DOHH2 (cell line): ENCODE data around the gene DKK3.

Experiments used
- H3F3A ChIP-seq: fragments of 200-600 bp; sonication (generic), shearing (Covaris generic); 2 replicates; pipeline ENCODE4 v1.6.0; 2016; ENCODE audit warnings: antibody characterized with exemption, mild to moderate bottlenecking; ENCODE audit not compliant: control insufficient read depth, insufficient read depth
- H3K27ac ChIP-seq: fragments of 200-600 bp; sonication (generic); 2 replicates; pipeline ENCODE4 v1.5.1; 2014; ENCODE audit warnings: low read depth, mild to moderate bottlenecking, low read length, moderate library complexity
- H3K27me3 ChIP-seq: fragments of 200-600 bp; sonication (generic); 2 replicates; pipeline ENCODE4 v1.6.1; 2014; ENCODE audit warnings: mild to moderate bottlenecking, low read length, mixed read lengths; ENCODE audit not compliant: control insufficient read depth
- H3K36me3 ChIP-seq: fragments of 200-600 bp; sonication (generic); 2 replicates; pipeline ENCODE4 v1.6.1; 2014; ENCODE audit warnings: mild to moderate bottlenecking, low read length, moderate library complexity, mixed read lengths; ENCODE audit not compliant: control insufficient read depth
- H3K4me1 ChIP-seq: fragments of 200-600 bp; sonication (generic); 2 replicates; pipeline ENCODE4 v1.6.1; 2014; ENCODE audit warnings: mild to moderate bottlenecking, low read length, mixed read lengths; ENCODE audit not compliant: control insufficient read depth
- H3K4me2 ChIP-seq: fragments of 200-600 bp; sonication (generic); 2 replicates; pipeline ENCODE4 v1.6.0; 2014; ENCODE audit warnings: mild to moderate bottlenecking, low read length, moderate library complexity
- H3K4me3 ChIP-seq: fragments of 200-600 bp; sonication (generic); 2 replicates; pipeline ENCODE4 v1.5.1; 2014; ENCODE audit warnings: mild to moderate bottlenecking, low read length, mixed read lengths
- H3K79me2 ChIP-seq: fragments of 200-600 bp; sonication (generic); 2 replicates; pipeline ENCODE4 v1.6.1; 2014; ENCODE audit warnings: mild to moderate bottlenecking, low read length, mixed read lengths; ENCODE audit not compliant: control insufficient read depth
- H3K9me2 ChIP-seq: fragments of 200-600 bp; sonication (generic); replicated peaks from 2 replicates; pipeline ENCODE4 v1.6.1; 2014; ENCODE audit warnings: mild to moderate bottlenecking, low read length, mixed read lengths; ENCODE audit not compliant: control insufficient read depth
- H3K9me3 ChIP-seq: fragments of 200-600 bp; sonication (generic); 2 replicates; pipeline ENCODE4 v1.6.1; 2014; ENCODE audit warnings: antibody characterized with exemption, low read length, mixed read lengths; ENCODE audit not compliant: control insufficient read depth, insufficient read depth
- H4K20me1 ChIP-seq: fragments of 200-600 bp; sonication (generic); 2 replicates; pipeline ENCODE4 v1.6.0; 2014; ENCODE audit warnings: low read depth, mild to moderate bottlenecking, antibody characterized with exemption, low read length, moderate library complexity; ENCODE audit not compliant: control insufficient read depth, insufficient read depth
- EZH2phosphoT487 ChIP-seq: fragments of 200-600 bp; sonication (generic); IDR thresholded peaks from 2 replicates; pipeline ENCODE4 v1.6.1; 2017; ENCODE audit warnings: borderline replicate concordance, mild to moderate bottlenecking, antibody characterized with exemption, low read length, moderate library complexity, mixed read lengths
- TF ChIP-seq, protein P1 (sequence below): fragments of 200-600 bp; sonication (generic); IDR thresholded peaks from one replicate; pipeline ENCODE4 v1.5.1; 2014; ENCODE audit warnings: antibody characterized with exemption, mild to moderate bottlenecking, low read depth, low read length; ENCODE audit not compliant: poor library complexity, severe bottlenecking

DKK3 gene

DNA sequence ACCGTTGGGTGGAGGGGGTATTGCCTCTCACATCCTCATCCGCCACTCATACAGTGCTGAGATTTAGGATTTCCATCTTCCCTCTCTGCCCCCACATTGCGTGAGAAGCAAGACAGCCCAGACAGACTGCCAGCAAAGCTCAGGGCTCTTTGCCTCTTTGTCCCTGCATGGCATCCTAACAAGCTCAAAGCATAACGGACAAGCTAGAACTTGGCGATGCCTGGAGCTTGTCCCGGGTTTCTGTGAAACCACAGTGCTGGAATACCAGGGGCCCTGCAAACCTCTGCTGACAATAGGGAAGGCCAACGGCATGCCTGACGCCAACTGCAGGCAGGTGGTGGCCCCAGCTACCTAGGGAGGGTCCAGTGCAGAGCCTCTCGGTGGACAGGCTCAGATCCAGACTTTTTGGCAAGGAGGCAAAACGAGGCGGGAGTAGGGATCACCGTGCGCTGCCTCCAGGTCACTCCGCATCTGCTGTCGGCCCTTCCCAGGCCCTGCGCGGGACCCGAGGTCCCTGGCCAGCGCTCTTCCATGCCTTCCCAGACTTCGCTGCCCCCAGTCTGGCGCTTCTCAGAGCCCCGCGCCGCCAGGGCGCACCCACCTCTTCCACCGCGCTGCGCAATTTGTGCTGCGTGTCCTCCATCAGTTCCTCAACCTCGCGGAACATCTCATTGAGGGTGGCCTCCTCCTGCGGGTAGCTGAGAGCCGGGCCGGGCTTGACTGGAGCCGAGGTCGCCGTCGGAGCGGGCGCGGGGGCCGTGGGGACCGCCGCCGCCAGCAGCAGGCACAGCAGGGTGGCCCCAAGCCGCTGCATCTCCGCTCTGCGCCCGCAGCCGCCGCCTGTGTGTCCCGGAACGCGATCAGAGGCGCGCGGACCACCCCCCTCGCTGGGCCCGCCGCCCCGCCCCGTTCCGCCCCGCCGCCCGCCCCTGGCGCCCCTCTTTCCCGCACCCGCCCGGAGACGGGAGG lies at the start of gene DKK3:
Gene DKK3 (minus strand): TSS at position 858 of the 969 bp plus-strand sequence. CDS start 44 bp downstream, at position 814.
- Histone ChIP-seq H3K9me3 (no peaks in the 10 kb centered on the region), H3K36me3 (no peaks in the 10 kb centered on the region), H3K9me2 (no peaks in the 10 kb centered on the region), H3K4me3 (no peak within 1 kb of the TSS), H3K27ac (no peak within 1 kb of the TSS), H3F3A (no peaks in the 10 kb centered on the region), H3K4me2 (no peak within 1 kb of the TSS), H3K79me2 (no peaks in the 10 kb centered on the region), H3K27me3 (0 out of 2 replicates have a peak, but pooled peaks cover 3% of the 10 kb centered on the region), H3K4me1 (no peaks in the 10 kb centered on the region), H4K20me1 (no peaks in the 10 kb centered on the region)
- TF ChIP-seq, protein P1, sequence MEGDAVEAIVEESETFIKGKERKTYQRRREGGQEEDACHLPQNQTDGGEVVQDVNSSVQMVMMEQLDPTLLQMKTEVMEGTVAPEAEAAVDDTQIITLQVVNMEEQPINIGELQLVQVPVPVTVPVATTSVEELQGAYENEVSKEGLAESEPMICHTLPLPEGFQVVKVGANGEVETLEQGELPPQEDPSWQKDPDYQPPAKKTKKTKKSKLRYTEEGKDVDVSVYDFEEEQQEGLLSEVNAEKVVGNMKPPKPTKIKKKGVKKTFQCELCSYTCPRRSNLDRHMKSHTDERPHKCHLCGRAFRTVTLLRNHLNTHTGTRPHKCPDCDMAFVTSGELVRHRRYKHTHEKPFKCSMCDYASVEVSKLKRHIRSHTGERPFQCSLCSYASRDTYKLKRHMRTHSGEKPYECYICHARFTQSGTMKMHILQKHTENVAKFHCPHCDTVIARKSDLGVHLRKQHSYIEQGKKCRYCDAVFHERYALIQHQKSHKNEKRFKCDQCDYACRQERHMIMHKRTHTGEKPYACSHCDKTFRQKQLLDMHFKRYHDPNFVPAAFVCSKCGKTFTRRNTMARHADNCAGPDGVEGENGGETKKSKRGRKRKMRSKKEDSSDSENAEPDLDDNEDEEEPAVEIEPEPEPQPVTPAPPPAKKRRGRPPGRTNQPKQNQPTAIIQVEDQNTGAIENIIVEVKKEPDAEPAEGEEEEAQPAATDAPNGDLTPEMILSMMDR, result no peak
- TF ChIP-seq EZH2phosphoT487, result no peak

DNA sequence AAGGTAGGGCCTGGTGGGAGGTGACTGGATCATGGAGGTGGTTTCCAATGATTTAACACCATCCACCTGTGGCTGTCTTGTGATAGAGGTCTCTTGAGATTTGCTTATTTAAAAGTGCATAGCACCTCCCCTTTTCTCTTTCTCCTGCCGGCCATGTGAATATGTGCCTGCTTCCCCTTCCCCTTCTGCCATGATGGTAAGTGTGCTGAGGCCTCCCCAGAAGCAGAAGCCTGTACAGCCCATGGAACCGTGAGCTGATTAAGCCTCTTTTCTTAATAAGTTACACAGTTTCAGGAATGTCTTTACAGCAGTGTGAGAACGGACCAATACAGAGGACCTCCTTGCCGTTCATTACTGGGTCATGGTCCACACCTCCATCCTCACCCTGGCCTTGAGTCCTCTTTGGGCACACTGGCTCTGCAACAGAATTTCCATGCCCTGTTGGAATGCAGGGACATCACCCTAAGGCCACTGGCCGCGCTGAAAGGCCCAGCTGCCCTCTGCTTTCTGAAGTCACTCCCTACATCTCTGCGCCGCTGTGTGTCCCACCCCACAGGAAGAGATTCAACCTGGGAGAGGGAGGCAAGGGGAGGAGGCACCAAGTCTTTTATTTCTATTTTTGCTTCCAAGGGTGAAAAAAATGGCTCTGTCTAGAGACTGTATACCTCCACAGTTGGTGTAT lies 49.0 kb upstream of the DKK3 start:
- Histone ChIP-seq H3K4me2 (no peak overlapping the region), H3K79me2 (no peaks in the 10 kb centered on the region), H3K9me3 (no peaks in the 10 kb centered on the region), H3K4me1 (no peaks in the 10 kb centered on the region), H3K9me2 (no peaks in the 10 kb centered on the region), H3K27me3 (no peaks in the 10 kb centered on the region), H3K4me3 (no peak overlapping the region), H3K36me3 (no peaks in the 10 kb centered on the region), H3F3A (no peaks in the 10 kb centered on the region), H3K27ac (no peak overlapping the region), H4K20me1 (no peaks in the 10 kb centered on the region)
- TF ChIP-seq, protein P1, result no peak
- no peak for TF ChIP-seq EZH2phosphoT487

DNA sequence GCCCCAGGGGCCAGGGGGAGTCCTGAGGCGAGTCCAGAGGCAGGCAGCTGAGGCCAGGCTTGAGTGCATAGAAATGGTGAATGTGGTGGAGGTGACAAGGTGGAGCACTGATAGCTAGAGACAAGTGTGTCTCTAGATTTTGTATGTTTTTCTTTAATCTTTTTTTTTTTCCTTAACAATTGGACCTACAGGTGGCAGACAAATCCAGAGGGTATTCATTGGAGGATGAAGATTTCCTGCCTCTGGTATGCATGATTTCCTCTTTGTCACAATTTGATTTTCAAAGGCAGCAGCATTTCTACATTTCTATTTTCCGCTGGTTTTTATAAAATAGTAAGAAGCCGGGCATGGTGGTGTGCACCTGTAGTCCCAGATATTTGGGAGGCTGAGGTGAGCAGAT lies 47.7 kb upstream of the DKK3 start:
- Histone ChIP-seq H3K79me2 (no peaks in the 10 kb centered on the region), H3K36me3 (no peaks in the 10 kb centered on the region), H3K27me3 (no peaks in the 10 kb centered on the region), H3F3A (no peaks in the 10 kb centered on the region), H3K4me3 (no peak overlapping the region), H3K9me2 (no peaks in the 10 kb centered on the region), H3K4me1 (no peaks in the 10 kb centered on the region), H3K27ac (no peak overlapping the region), H4K20me1 (no peaks in the 10 kb centered on the region), H3K4me2 (no peak overlapping the region), H3K9me3 (no peaks in the 10 kb centered on the region)
- TF ChIP-seq, protein P1, result no peak
- TF ChIP-seq EZH2phosphoT487, result no peak
